Endothelial cell of umbilical vein (primary cell): ENCODE results near the gene LPAR3. TPM values are rescaled to one million over a fixed set of nuclear protein-coding genes. Genes with fewer than 3 reads are reported as not detected.

Source experiments
- BruUV-seq: library from RNA; stranded (reverse); fragments of 400-500 nt; replicated peaks from 2 replicates; lab custom pipeline; 2021; lab: Mats Ljungman, UMichigan
- CTCF ChIA-PET: fragments of 300-600, 350-600 bp; sonication (Branson Sonifier 250); formaldehyde crosslinking; loops from one replicate; lab custom pipeline; 2021; ENCODE audit warnings: antibody characterized with exemption, inconsistent platforms; lab: Charles Lee
- POLR2A ChIA-PET: fragments of 300-600, 350-600 bp; sonication (Branson Sonifier 250); formaldehyde crosslinking; loops from one replicate; lab custom pipeline; 2021; ENCODE audit warnings: antibody characterized with exemption, inconsistent platforms; lab: Charles Lee
- DNase-seq: peaks from one replicate; pipeline ENCODE4 v3.0.0-alpha.2; 2011; ENCODE audit warnings: low read depth, low spot score
- FAIRE-seq: peaks from 2 replicates; lab custom pipeline; 2011; peaks lifted over from hg19 to GRCh38; lab: Jason Lieb, UNC
- H2AFZ ChIP-seq: 2 replicates; pipeline ENCODE4 v1.6.0; 2012; ENCODE audit warnings: low read depth, low read length, control low read depth, inconsistent platforms
- H3K27ac ChIP-seq: 2 replicates; pipeline ENCODE4 v1.5.1; 2011; ENCODE audit warnings: low read depth, mild to moderate bottlenecking, control low read depth, low read length, moderate library complexity; ENCODE audit not compliant: insufficient read depth
- H3K27me3 ChIP-seq, 2 experiments: 2 replicates each; pipeline versions ENCODE4 v1.6.0 to v1.6.1; 2011; ENCODE audit warnings: low read length in 2 of 2, mixed read lengths in 1 of 2; ENCODE audit not compliant: control insufficient read depth in 2 of 2, insufficient read depth in 2 of 2
- H3K36me3 ChIP-seq, 2 experiments: 2 replicates in 1 of 2; 3 replicates in 1 of 2; pipeline ENCODE4 v1.5.1; 2011; ENCODE audit warnings: low read length in 2 of 2, mild to moderate bottlenecking in 1 of 2, moderate library complexity in 1 of 2; ENCODE audit not compliant: control insufficient read depth in 2 of 2, insufficient read depth in 2 of 2; ENCODE audit errors: extremely low read depth in 1 of 2
- H3K4me1 ChIP-seq: 3 replicates; pipeline ENCODE4 v1.5.1; 2011; ENCODE audit warnings: mild to moderate bottlenecking, low read length; ENCODE audit not compliant: control insufficient read depth, insufficient read depth; ENCODE audit errors: extremely low read depth
- H3K4me2 ChIP-seq: 2 replicates; pipeline ENCODE4 v1.6.1; 2011; ENCODE audit warnings: low read length, control low read depth, mixed read lengths; ENCODE audit not compliant: insufficient read depth
- H3K4me3 ChIP-seq, 3 experiments: fragments of 200-600 bp in 1 of 3; sonication (generic), shearing (Covaris generic) in 1 of 3; replicated peaks in 1 of 3; 2 replicates each; pipeline ENCODE4 v1.5.1; 2011 to 2016; ENCODE audit warnings: control low read depth in 3 of 3, low read length in 3 of 3, mild to moderate bottlenecking in 2 of 3, inconsistent platforms in 1 of 3, low read depth in 1 of 3, moderate library complexity in 1 of 3; ENCODE audit not compliant: insufficient read depth in 1 of 3
- H3K79me2 ChIP-seq: 2 replicates; pipeline ENCODE4 v1.6.0; 2012; ENCODE audit warnings: low read length, inconsistent platforms; ENCODE audit not compliant: control insufficient read depth, insufficient read depth
- H3K9ac ChIP-seq: replicated peaks from 2 replicates; pipeline ENCODE3; 2011; ENCODE audit warnings: low read length, control low read depth; ENCODE audit not compliant: insufficient read depth; ENCODE audit errors: extremely low read depth
- H3K9me1 ChIP-seq: replicated peaks from 3 replicates; pipeline ENCODE4 v1.6.0; 2011; ENCODE audit warnings: mild to moderate bottlenecking, low read length; ENCODE audit not compliant: control insufficient read depth, insufficient read depth; ENCODE audit errors: extremely low read depth
- H3K9me3 ChIP-seq: replicated peaks from 2 replicates; pipeline ENCODE4 v1.5.1; 2012; ENCODE audit warnings: low read length, inconsistent platforms; ENCODE audit not compliant: control insufficient read depth, insufficient read depth
- H4K20me1 ChIP-seq: replicated peaks from 2 replicates; pipeline ENCODE3; 2011; ENCODE audit warnings: mild to moderate bottlenecking, low read length; ENCODE audit not compliant: control insufficient read depth, insufficient read depth; ENCODE audit errors: extremely low read depth
- CTCF ChIP-seq, 2 donors: IDR thresholded peaks; 1 replicate in 1 of 2; 2 replicates in 1 of 2; pipeline ENCODE4 v1.5.1; 2011; ENCODE audit warnings: low read length in 2 of 2, mild to moderate bottlenecking in 2 of 2, moderate library complexity in 2 of 2, control low read depth in 1 of 2, inconsistent platforms in 1 of 2, low read depth in 1 of 2; ENCODE audit not compliant: insufficient read depth in 1 of 2; ENCODE audit errors: extremely low read depth in 1 of 2
- EZH2 ChIP-seq: IDR thresholded peaks from 2 replicates; pipeline ENCODE4 v1.6.1; 2012; ENCODE audit warnings: borderline replicate concordance, low read depth, mild to moderate bottlenecking, moderate library complexity, low read length, inconsistent platforms; ENCODE audit not compliant: severe bottlenecking
- FOS ChIP-seq: IDR thresholded peaks from 2 replicates; pipeline ENCODE4 v1.6.1; 2011; ENCODE audit warnings: mild to moderate bottlenecking, low read length, moderate library complexity, borderline replicate concordance; ENCODE audit not compliant: insufficient read depth
- GATA2 ChIP-seq: IDR thresholded peaks from 2 replicates; pipeline ENCODE4 v1.7.0; 2011; ENCODE audit warnings: low read depth, mild to moderate bottlenecking, moderate library complexity, mixed read lengths, low read length; ENCODE audit not compliant: insufficient read length, insufficient read depth
- JUN ChIP-seq: IDR thresholded peaks from 2 replicates; pipeline ENCODE4 v1.6.1; 2011; ENCODE audit warnings: borderline replicate concordance, low read depth; ENCODE audit not compliant: insufficient read length, insufficient read depth
- MAX ChIP-seq: IDR thresholded peaks from 2 replicates; pipeline ENCODE4 v1.6.1; 2011; ENCODE audit not compliant: insufficient read depth, insufficient read length
- MYC ChIP-seq: IDR thresholded peaks from one replicate; pipeline ENCODE4 v1.6.1; 2011; ENCODE audit warnings: mild to moderate bottlenecking, low read depth, low read length
- POLR2A ChIP-seq: IDR thresholded peaks from 2 replicates; pipeline ENCODE4 v1.6.1; 2012; ENCODE audit warnings: low read depth, mild to moderate bottlenecking, control low read depth, low read length
- POLR2AphosphoS5 ChIP-seq: IDR thresholded peaks from 2 replicates; pipeline ENCODE4 v1.6.1; 2012; ENCODE audit warnings: low read depth, mild to moderate bottlenecking, control low read depth, low read length, moderate library complexity; ENCODE audit not compliant: insufficient read depth
- dilution Hi-C: fragments of 300-500 bp; cut with MboI; formaldehyde crosslinking; loops from one replicate; pipeline ENCODE4 v1.15.0; 2019; ENCODE audit warnings: low sequenced_read_pairs; ENCODE audit not compliant: extremely low pct_ligation_motif_present
- intact Hi-C: fragments of 100-400 bp; cut with micrococcal nuclease; formaldehyde crosslinking; loops from one replicate; pipeline ENCODE4 v1.10.0; 2022
- polyA plus RNA-seq, 4 experiments: library from polyadenylated mRNA; depleted of rRNA in 3 of 4; stranded (reverse) in 3 of 4; unstranded in 1 of 4; fragments of >200 nt; gene quantifications; 2 replicates each; pipeline versions ENCODE4 v1.2.1 to v1.2.3, GENCODE V29; 2011 to 2012; ENCODE audit warnings: missing spikeins in 1 of 4
- total RNA-seq: library from RNA; stranded (reverse); gene quantifications from 2 replicates; pipeline ENCODE4 v1.2.3, GENCODE V29; 2021

The LPAR3 gene
- total and polyA plus RNA-seq, 2 donors (not counting 3 experiments of a cell fraction or from before 2014, with no cell fraction given) = not detected

GRCh38 chr1:84769636-84770035 lies 123.4 kb downstream of the LPAR3 start:
- dilution Hi-C loops (no loop called here), intact Hi-C loops (no loop called here)
- no peak overlapping the region for H3K9ac ChIP-seq
- peaks cover 15 to 24% of the 10 kb centered on the region in 2 experiments for H3K27me3 ChIP-seq
- H2AFZ ChIP-seq = no peak overlapping the region
- no peaks in the 10 kb centered on the region for H3K79me2 ChIP-seq
- no peak overlapping the region for H3K27ac ChIP-seq
- no peak for TF ChIP-seq EZH2
- no peak for TF ChIP-seq POLR2AphosphoS5
- TF ChIP-seq POLR2A = no peak
- TF ChIP-seq FOS = no peak
- TF ChIP-seq CTCF (IDR thresholded peaks at IDR 0.05; ENCODE audit: extremely low read depth in 1 of 2, insufficient read depth in 1 of 2, low read depth in 1 of 2, low read length in 2 of 2) = no peak
- no peak for TF ChIP-seq GATA2
- TF ChIP-seq MYC = no peak
- no peak for TF ChIP-seq JUN
- no peak for TF ChIP-seq MAX
- no TSS peak for BruUV-seq
- no peak overlapping the region for H3K4me3 ChIP-seq
- no peaks in the 10 kb centered on the region for H3K9me1 ChIP-seq
- no peaks in the 10 kb centered on the region for H3K4me1 ChIP-seq
- no peak for DNase-seq
- H3K9me3 ChIP-seq = no peaks in the 10 kb centered on the region
- no peaks in the 10 kb centered on the region for H4K20me1 ChIP-seq
- ChIA-PET POLR2A (no interaction called here), CTCF (interaction anchor here (0.9 to 1.2 kb wide), 3 partner anchors 13 to 628 kb away, joined by 3 to 4 read pairs (median 3); no protein-coding TSS in a partner anchor)
- no peaks in the 10 kb centered on the region for H3K36me3 ChIP-seq
- no peak overlapping the region for H3K4me2 ChIP-seq
- no peak for FAIRE-seq
